Right ventricle myocardium superior (tissue), 1 donor: Measurements from ENCODE around the gene ACSS1. TPM values are rescaled to one million over a fixed set of nuclear protein-coding genes. Genes with fewer than 3 reads are reported as not detected.
A peak's percentile ranks its signal among the peaks of the same experiment; 100 is the strongest.

ENCODE experiments used
- ATAC-seq: fragments of 200-7000 bp; cut with Tn5 transposase; one replicate; pipeline ENCODE4 v1.9.1; 2020; ENCODE audit warnings: mild to moderate bottlenecking; ENCODE audit not compliant: poor library complexity
- DNase-seq: peaks from one replicate; pipeline ENCODE4 v3.0.0-alpha.2; 2020
- intact Hi-C: fragments of 100-400 bp; cut with DNase I; formaldehyde crosslinking; loops from one replicate; pipeline ENCODE4 v1.11.2; 2022
- total RNA-seq: library from RNA; stranded (reverse); fragmentation: NEBNext Ultra II Directional; extraction: Animal tissue kit (Norgen Biotek cat#: 25700); gene quantifications from one replicate; pipeline ENCODE4 v1.2.1, GENCODE V29; 2021
- donor health status: DM: no; HTN: yes; CAD: no; lungs with severe emphysema.

ACSS1 gene
- total RNA-seq, 1 donor from 2014 or later = 143 TPM

DNA sequence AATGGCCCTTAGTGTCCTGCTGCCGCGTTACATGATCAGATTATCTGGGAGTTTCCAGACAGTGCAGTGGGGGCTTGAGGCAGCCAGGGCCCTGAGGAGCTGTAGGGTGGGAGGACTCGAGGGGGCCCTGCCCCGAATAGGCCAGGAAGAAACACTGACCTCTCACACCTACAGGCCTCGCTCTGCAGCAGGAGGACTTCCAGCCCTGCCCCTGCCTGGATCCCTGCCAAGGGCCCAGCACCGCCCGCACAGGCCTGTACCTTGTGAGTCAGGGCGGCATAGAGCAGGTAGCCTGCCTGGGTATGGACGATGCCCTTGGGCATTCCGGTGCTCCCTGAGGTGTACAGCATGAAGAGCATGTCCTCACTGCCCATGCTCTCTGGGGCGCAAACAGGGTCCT, 35.3 kb downstream of the ACSS1 start:
- DNase-seq (no peak), ATAC-seq (peak; percentile 58)
- intact Hi-C loops = no loop called here

DNA sequence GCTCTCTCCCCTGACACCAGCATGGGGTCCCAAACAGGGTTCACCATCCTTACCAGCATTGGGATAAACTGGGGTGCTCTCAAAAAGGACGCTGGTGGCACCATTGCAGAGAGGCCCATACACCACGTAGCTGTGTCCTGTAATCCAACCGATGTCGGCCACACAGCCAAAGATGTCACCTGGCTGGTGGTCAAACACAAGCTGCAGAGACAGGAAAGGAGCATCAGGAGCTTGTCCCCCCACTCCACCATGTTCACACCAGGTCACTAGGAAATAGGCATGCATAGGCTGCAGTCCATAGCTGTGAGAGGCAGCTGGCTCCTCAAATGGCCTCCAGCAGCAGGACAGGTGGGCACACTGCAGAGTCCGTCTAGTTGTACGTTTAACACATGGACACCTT, 36.6 kb downstream of the ACSS1 start:
- intact Hi-C loops = no loop called here
- no peak for DNase-seq
- no peak for ATAC-seq

- intact Hi-C loops = no loop called here
- DNase-seq (peak; percentile 66), ATAC-seq (peak; percentile 76)
Observed at GRCh38 chr20:25020901-25021301, 37.0 kb downstream of the ACSS1 start.

GRCh38 chr20:25020345-25020744, 37.6 kb downstream of the ACSS1 start:
- intact Hi-C loops = no loop called here
- DNase-seq = no peak
- no peak for ATAC-seq

GRCh38 chr20:25019381-25020155, 38.4 kb downstream of the ACSS1 start:
- intact Hi-C loops = no loop called here
- ATAC-seq (no peak), DNase-seq (no peak)

GRCh38 chr20:25018841-25019240, 39.1 kb downstream of the ACSS1 start:
- intact Hi-C loops = no loop called here
- no peak for DNase-seq
- ATAC-seq = no peak

GRCh38 chr20:25018425-25018824, 39.5 kb downstream of the ACSS1 start:
- ATAC-seq (no peak), DNase-seq (no peak)
- intact Hi-C loops = no loop called here

DNA sequence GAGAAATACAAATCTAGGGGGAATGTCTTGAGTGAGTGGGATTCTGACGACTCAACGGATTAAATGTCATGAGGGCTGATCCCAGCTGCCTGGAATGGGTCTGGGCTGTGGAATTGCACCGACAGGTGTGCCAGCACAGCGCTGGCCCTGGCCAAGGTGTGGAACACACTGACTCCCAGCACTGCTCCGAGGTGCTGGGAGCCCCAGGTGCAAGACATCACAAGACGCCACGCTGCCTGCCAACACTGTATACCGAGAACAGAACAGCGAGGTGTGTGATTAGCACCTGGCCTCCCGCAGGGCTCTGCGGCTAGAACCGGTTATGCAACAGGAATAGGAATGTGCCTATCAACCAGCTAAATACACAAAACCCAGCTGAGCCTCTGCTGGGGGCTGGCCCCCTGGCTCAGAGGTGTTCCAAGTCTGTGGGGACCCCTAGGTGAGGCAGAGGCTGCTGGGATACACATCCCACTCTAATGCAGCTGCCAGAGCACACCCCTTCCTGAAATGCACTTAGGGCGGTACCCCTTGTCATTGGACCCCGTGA, 40.6 kb downstream of the ACSS1 start:
- intact Hi-C loops = no loop called here
- DNase-seq (no peak), ATAC-seq (no peak)

DNA sequence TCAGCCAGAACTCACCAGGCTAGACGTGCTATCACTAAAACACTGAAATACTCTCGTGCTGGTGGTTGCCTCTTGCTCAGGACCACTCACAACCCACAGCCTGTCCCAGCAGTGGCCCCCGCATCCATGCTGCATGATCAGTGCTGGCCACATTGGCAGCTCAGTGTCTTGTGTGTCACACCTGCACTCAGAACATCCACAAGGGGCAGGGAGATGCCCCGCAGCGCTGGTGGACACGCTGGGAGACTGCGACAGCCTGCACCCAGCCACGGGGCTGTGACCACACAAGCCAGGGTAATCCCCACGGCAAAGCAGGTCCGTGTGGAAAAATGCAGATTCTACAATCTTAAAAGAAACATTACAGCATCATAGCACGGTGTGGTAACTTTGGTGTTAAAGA, 41.5 kb downstream of the ACSS1 start:
- no peak for ATAC-seq
- DNase-seq = no peak
- intact Hi-C loops = no loop called here

GRCh38 chr20:25015986-25016385, 42.0 kb downstream of the ACSS1 start:
- no peak for ATAC-seq
- intact Hi-C loops = no loop called here
- no peak for DNase-seq

GRCh38 chr20:25014816-25015215, 43.1 kb downstream of the ACSS1 start:
- ATAC-seq (no peak), DNase-seq (no peak)
- intact Hi-C loops = no loop called here

DNA sequence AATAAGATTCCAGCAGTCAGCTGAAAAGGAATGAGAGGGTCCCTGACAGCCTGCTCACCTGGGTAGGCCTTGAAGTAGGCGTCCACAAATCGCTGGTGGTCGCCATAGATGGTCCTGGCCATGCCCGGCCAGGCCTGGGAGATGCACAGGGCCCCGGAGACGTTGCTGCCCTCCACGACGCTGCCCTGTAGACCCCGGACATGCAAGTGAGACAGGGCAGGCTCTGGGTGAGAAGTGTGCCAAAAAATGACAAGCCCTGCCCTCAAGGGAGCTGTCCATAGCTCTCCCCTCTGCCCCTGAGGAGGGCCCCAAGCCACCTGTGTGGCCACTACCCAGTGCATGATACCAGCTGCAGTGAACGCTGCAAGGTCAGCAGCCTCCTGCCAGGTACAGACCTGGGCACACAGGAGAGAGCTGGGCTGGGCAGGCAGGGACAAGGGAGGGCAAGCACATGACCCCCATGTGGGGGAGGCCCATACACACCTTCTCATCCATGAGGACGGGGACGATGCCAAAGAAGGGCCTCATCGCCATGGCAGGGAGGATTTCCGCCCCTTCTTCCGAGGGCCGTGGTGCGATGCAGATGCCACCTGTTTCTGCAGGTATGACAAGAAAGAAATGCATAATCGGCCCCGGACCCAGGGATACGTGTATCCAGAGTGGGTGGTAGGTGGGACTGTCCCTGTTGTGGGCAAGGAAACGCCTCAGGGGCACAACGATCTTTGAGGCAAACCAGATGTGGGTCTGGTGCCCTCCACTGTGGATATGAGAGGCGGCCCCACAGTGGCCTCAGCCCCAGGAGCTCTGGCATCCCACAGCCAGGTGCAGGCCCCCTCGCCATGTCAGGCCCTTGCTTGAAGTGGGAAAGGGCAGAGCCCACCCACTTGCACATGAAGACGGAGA, 44.2 kb downstream of the ACSS1 start:
- intact Hi-C loops = no loop called here

GRCh38 chr20:25012616-25013189, 45.2 kb downstream of the ACSS1 start:
- intact Hi-C loops = no loop called here
- no peak for DNase-seq
- ATAC-seq = no peak

More for the DNA sequence above, 44.2 kb downstream of the ACSS1 start:
- no peak for ATAC-seq
- no peak for DNase-seq

DNA sequence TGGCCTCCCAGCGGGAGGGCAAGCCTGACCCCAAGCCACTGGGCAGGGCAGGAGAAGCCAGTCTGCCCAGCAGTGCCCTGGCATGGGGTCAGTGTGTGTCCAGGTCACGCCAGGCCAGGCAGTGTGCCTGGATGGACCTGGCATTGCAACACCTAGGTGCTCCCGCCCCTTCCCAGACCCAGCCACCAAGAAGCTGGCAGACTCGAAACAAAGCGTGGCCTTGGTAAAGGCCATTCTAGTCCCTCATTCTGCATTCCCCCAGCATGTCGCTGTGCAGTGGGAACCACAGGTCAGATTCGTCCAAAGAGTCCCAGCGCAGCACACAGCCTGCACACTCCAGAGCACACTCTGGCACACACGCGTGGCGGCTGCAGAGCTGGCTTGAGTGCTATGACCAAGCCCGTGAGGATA, 46.1 kb downstream of the ACSS1 start:
- ATAC-seq (peak; percentile 31), DNase-seq (no peak)
- intact Hi-C loops = no loop called here

DNA sequence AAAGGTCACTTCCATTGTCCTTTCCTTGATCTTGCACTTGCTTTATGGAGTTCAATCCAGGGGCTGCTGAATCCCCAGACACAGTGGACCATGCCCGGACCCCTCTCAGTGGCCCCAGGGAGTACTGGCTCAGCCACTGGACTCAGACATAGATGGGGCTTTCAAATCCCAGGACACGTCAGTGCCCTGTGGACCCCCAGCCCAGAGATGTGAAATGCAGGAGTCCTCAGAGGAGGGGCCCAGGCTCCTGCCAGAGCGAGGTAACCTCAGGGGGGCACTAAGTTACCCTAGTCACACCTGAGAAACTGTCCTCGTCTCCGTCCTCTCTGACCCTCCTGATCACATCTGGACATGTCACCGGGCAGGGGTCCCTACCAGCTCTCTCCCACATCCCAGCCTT, 46.7 kb downstream of the ACSS1 start:
- intact Hi-C loops = no loop called here
- no peak for ATAC-seq

GRCh38 chr20:25009218-25010145, 48.5 kb downstream of the ACSS1 start:
- intact Hi-C loops = no loop called here
- DNase-seq = no peak
- ATAC-seq = peak; percentile 51

More for the DNA sequence above, 46.7 kb downstream of the ACSS1 start:
- no peak for DNase-seq

- peak; percentile 34 for ATAC-seq
- intact Hi-C loops = no loop called here
- DNase-seq = no peak
Observed at GRCh38 chr20:25008388-25009217, 49.3 kb downstream of the ACSS1 start.
